HL-60/S4 treated with retinoic acid at 250 ng/mL for 4 days and 3 days (cell line): Measurements from ENCODE around the gene TGFA.
"Not testable (repeated sequence)": the region's sequence is repeated elsewhere in the genome, so short reads cannot be mapped to it uniquely, and the experiment has no call there.

Source experiments
- in situ Hi-C: fragments of 300-500 bp; cut with MboI; formaldehyde crosslinking; loops from 2 replicates; pipeline ENCODE4 v1.7.0; 2022; ENCODE audit warnings: low sequenced_read_pairs

The TGFA gene

DNA sequence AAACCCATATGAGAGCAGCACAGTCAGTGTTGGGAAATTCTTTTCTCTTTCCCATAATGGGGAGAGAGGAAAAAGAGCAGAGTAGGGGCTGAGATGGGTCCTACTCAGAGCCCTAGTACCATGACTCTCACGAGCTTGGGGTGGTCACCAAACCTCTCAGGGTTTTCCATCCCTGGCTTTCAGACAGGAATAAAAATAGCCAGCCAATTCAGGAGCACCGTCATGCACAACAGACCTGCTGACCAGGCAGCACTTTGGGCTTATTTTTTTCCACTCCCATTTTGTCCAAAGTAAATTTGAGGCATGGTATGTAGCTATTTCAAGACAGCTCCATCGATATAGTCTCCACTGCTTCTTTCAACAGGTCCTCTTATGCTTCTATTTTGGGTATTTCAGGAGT is 86.4 kb downstream of the TGFA start:
- in situ Hi-C loops = no loop called here

- in situ Hi-C loops = not testable (repeated sequence)
These were observed 87.0 kb downstream of the TGFA start for GRCh38 chr2:70466647-70467046.

DNA sequence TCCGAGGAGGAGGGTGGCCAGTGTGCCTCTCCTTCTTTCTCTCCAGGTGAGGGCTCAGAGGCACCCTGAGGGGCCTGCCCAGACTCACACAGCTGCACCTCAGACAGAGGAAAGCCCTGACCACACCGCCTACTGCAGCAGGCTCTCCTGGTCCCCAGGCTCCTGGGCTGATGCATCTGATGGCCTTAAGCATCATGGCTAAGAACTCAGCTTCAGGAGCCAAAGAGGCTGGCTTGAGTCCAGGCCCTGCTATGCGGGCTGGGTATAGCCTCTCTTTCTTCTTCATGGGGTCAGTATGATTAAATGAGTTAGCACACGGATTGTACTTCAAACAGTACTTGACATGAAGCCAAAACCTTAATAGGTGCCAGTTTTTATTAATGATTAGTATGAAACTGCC is 89.6 kb downstream of the TGFA start:
- in situ Hi-C loops = no loop called here

GRCh38 chr2:70463581-70463980 is 90.0 kb downstream of the TGFA start:
- in situ Hi-C loops = no loop called here

GRCh38 chr2:70461981-70462876 is 91.4 kb downstream of the TGFA start:
- in situ Hi-C loops = no loop called here

DNA sequence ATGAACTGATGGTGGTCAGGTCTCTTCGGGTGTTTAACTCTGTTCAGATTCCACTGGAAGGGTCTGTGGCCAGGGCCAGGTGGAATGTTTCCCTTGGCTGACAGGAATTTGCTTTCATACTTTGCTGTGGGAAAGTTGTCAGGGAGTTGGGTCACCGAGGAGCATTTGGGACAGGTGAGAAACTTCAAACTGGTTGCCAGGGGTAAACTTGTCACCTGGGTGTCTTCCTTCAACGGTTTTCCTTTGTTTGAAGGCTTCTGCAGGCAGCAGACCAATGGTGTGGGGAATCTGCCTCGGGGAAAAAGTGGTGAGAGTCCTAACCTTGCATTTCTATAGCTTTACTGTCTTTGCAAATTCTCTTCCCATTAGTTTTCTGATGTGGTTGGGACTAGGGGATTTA is 92.2 kb downstream of the TGFA start:
- in situ Hi-C loops = no loop called here

DNA sequence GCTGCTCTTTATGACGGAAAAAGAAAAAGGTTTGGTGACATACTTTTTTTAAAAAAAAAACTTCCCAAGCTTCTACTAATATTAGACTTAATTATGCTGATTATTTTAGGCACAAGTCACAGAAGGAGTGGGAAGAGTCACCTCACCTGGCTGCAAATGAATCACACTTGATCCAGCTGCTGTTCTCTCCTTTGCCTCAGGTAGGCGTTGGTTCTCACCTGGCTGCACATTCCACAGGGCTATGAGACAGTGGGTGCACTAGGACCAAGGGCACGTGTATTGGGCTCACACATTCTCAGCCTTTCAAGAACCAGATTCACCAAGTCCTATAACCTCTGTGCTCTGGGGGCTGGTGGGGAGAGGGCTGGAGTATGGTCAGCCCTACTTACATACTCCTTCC is 93.3 kb downstream of the TGFA start:
- in situ Hi-C loops = no loop called here

- in situ Hi-C loops = no loop called here
These were observed 95.0 kb downstream of the TGFA start for GRCh38 chr2:70458661-70459060.

GRCh38 chr2:70456585-70457495 is 96.8 kb downstream of the TGFA start:
- in situ Hi-C loops = no loop called here

DNA sequence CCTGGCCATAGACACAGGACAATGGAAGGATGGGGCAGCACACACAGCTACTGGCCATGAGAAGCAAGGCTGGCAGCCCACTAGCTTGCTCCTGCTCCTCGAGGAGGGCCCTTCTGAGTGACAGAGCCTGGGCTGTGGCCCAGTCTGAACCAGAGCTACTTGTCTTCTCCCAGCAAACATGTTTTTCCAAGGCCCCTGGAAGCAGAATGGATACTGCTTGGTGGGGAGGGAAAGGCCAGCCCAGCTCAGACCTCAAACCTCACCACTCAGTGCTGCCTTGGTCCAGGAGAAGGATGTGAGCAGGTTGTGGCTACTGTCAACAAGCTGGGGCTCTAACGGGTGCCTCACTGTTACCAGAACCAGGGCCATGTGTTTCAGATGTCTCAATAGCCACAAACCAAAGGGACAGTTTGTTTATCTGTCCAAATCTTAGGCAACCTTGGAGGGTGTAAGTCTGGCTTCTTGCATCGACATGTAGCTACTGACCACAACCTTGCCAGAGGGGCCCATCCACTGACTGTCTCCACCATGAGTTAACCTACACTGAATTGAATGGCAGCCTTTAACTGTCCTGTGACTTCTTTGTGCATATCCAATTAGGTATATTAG is 98.6 kb downstream of the TGFA start:
- in situ Hi-C loops = no loop called here

- in situ Hi-C loops = no loop called here
These were observed 102.9 kb downstream of the TGFA start for GRCh38 chr2:70450641-70451250.

DNA sequence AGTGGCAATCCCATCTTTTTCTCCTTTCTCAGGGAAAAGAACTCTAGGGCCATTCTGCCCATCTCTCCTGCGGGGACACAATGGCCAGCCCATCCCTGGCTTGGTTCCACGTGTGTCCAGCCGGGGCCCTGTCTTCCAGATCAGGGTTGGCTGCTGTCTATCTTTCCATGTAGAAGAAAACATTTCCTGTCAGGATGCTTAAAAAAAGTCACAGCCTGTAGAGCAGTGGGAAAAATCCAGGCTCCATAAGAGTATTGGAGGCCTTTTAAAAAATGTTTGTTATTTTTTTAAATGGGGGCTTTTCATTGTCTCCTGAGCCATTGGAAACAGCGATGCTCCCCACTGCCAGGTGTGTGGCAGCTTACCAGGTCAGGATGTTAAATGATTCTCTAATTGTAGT is 105.6 kb downstream of the TGFA start:
- in situ Hi-C loops = no loop called here

GRCh38 chr2:70443726-70444125 is 109.9 kb downstream of the TGFA start:
- in situ Hi-C loops = no loop called here

DNA sequence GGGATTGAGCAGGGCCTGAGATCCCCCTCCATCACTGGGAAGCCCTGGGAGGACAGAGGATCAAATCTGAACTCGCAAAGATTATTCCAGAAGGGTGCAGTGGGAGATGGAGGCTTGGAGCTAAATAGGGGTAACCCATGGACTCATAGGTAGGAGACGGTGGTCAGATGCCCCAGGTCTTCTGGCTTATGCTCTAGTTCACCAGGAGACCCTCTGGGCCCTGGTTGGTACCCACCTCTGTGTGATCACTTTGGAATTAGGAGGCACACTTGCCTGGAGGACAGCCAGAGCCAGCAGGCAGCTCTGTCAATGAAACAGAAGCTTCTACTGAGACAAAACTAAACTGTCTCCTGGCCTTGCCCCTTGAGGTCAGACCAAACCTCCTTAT is 110.6 kb downstream of the TGFA start:
- in situ Hi-C loops = no loop called here

DNA sequence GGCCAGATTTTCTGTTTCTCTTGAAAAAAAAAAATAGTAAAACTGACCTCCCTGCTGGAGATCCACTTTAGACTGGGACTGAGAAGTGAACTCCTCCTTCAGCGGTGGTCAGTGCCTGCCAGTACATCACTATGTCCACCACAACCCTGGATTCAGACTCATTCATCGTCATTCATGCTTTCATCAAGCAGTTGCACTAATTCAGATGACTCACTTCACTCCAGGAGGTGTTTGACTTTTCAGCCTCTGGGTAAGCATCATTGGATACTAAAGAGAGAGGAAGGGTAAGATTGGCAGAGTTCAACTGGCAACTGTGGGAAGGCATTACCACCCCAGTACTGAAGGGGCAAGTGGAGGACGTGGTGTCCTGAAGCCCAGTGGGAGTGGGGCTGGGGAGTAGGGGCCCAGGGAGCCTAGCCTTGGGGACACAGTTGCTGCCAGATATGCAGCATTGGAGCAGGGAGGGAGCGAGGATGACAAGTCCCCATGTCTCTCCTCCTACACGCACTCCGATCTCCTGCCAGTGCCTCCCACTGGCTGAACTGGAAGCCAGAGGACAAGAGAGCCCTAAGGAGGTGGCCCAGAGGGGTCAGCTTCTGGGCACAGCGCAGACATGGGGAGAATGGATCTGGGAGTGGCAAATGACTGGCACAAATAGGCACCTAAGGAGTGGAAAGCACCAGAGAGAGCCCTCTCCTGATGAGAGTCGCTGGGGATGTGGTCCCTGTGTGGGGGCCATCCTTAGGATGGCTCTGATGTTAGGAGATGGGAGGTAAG is 111.1 kb downstream of the TGFA start:
- in situ Hi-C loops = no loop called here

DNA sequence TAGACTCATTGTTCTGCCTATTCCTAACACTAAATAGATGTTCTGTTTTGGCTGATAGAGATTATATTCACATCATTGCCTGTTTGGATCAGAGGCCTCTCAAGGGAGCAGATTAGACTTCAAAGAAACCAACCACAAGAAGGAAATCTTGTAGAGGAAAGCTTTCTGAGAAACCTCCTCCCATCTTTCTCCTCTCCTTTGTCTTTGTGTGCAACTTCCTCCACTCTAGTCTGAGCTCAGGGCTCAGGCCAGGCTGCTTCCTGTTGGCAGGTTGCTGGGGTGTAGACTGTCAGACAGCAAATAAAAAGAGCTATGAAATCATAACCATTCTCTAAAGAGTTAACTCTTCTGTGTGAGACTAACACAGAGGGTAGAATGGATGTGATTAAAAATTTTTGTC is 113.0 kb downstream of the TGFA start:
- in situ Hi-C loops = no loop called here

DNA sequence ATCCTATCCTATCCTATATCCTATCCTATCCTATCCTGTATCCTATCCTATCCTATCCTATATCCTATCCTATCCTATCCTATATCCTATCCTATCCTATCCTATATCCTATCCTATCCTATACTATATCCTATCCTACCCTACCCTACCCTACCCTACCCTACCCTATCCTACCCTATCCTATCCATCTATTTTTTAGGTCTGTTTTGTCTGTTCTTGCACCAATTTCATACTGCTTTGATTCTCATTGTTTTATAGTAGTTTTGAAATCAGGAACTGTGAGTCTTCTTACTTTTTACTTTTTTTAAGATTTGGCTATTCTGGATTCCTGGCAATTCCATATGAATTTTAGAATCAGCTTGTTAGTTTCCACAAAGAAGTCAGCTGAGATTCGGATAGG is 118.5 kb downstream of the TGFA start:
- in situ Hi-C loops = no loop called here

DNA sequence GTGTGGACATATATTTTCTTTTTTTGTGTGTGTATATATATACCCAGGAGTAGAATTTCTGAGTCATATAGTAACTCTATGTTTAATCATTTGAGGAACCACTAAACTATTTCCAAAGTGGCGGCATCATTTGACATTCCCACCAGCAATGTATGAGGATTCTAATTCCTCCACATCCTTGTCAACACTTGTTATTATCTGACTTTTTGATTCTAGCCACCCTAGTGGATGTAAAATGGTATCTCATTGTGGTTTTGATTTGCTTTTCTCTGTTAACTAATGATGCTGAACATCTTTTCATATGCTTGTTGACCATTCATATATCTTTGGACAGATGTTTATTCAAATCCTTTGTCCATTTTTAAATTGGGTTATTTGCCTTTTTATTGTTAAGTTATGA is 120.3 kb downstream of the TGFA start:
- in situ Hi-C loops = no loop called here

DNA sequence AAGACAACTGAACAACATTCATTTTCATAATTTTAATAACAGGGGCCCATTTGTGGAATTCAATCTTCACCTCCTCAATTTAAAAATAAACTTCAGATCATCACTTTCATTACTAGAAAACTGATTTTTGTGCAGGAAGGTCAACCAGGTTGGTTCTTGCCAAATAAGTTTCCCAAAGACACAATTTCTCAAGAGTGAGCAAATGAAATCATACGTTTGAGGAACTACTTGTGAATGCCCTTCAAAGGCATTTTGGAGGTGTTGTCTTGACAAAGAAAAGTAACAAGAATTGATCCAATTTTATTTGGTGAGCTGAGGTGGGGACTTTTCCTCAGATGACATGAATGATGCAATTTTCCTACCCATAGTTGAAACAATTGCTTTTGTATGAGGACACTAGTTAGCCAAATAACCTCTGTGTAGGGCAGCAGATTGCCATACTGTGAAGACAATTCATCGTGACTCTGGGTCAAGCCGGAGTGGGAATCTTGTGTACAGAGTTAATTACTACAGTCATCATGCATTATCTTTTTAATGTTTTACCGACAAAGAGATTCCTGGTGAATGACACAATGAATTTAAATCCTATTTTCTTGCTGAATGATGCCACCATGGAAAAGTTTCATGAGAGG is 121.8 kb downstream of the TGFA start:
- in situ Hi-C loops = no loop called here

DNA sequence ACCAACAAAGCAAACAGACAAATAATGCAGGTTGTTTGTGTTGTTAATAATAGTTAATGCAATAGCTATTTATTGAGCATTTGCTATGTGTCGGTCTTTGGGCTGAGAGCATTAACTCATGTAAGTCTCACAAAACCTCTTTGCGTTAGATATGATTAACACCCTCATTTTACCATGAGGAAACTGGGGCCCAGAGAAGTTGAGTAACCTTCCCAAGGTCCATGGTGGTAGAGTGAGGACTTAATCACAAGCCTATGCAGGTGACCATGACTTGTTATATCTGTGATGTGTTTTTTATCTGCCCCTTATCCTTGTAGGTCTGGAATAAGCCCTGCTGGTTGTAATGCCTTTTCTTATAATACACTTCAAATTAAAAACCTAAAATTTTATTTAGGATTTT is 127.3 kb downstream of the TGFA start:
- in situ Hi-C loops = no loop called here
